Stimulated activated CD8-positive, alpha-beta memory T cell treated with anti-CD3 and anti-CD28 coated beads, Interleukin-7, amount 100 ng/mL, for 4 hours (primary cell): ENCODE results near the gene SSRP1.

ENCODE experiments used
- DNase-seq, 2 donors: peaks; one replicate each; pipeline ENCODE4 v3.0.0-alpha.2; 2020; ENCODE audit warnings: low read depth in 2 of 2

The SSRP1 gene

GRCh38 chr11:57314221-57314973 lies 21.3 kb downstream of the SSRP1 start:
- no peak for DNase-seq

GRCh38 chr11:57313788-57314135 lies 21.9 kb downstream of the SSRP1 start:
- no peak for DNase-seq

GRCh38 chr11:57313071-57313787 lies 22.5 kb downstream of the SSRP1 start:
- no peak for DNase-seq

GRCh38 chr11:57312511-57313021 lies 23.1 kb downstream of the SSRP1 start:
- no peak for DNase-seq

GRCh38 chr11:57311109-57311936 lies 24.4 kb downstream of the SSRP1 start:
- peak in 1 of 2 donors; percentile 47 for DNase-seq

- no peak for DNase-seq
These were observed 25.0 kb downstream of the SSRP1 start for GRCh38 chr11:57310630-57311086.

- no peak for DNase-seq
These were observed 25.6 kb downstream of the SSRP1 start for GRCh38 chr11:57310091-57310490.

- no peak for DNase-seq
These were observed 26.3 kb downstream of the SSRP1 start for GRCh38 chr11:57309106-57310059.

GRCh38 chr11:57308426-57309060 lies 27.1 kb downstream of the SSRP1 start:
- DNase-seq, result no peak

- no peak for DNase-seq
These were observed 27.9 kb downstream of the SSRP1 start for GRCh38 chr11:57307666-57308270.

GRCh38 chr11:57306940-57307565 lies 28.6 kb downstream of the SSRP1 start:
- DNase-seq, result no peak

GRCh38 chr11:57306161-57306876 lies 29.4 kb downstream of the SSRP1 start:
- DNase-seq, result no peak

GRCh38 chr11:57305523-57305922 lies 30.2 kb downstream of the SSRP1 start:
- DNase-seq, result no peak

- no peak for DNase-seq
These were observed 31.6 kb downstream of the SSRP1 start for GRCh38 chr11:57303990-57304579.

- no peak for DNase-seq
These were observed 32.3 kb downstream of the SSRP1 start for GRCh38 chr11:57303280-57303989.

- no peak for DNase-seq
These were observed 33.2 kb downstream of the SSRP1 start for GRCh38 chr11:57302489-57302888.

GRCh38 chr11:57301711-57302423 lies 33.8 kb downstream of the SSRP1 start:
- no peak for DNase-seq
